ENCODE measurements around the gene BCAP29.

GRCh38 chr7:107559864-107560263 is 20.2 kb upstream of the BCAP29 start:
- TF ChIP-seq CTCF (IDR thresholded peaks at IDR 0.05) (no peak), POLR2A (IDR thresholded peaks at IDR 0.05) (no peak)

All from thyroid gland (tissue), 4 donors.